Lung (tissue), 12 donors: ENCODE results near the gene NLGN3. TPM values are rescaled to one million over a fixed set of nuclear protein-coding genes. Genes with fewer than 3 reads are reported as not detected.

Source experiments
- ATAC-seq: fragments of 200-7000 bp; cut with Tn5 transposase; one replicate; pipeline ENCODE4 v1.9.1; 2020; ENCODE audit warnings: moderate number of reproducible peaks; ENCODE audit not compliant: insufficient read depth, low FRiP score
- DNase-seq, 3 donors: peaks; one replicate each; pipeline ENCODE4 v3.0.0-alpha.2; 2013 to 2017
- H3K27ac ChIP-seq, 2 donors: one replicate each; pipeline ENCODE4 v1.5.1; 2013; ENCODE audit warnings: mild to moderate bottlenecking in 2 of 2, moderate library complexity in 2 of 2, control low read depth in 1 of 2, inconsistent platforms in 1 of 2, low read depth in 1 of 2, low read length in 1 of 2
- H3K27me3 ChIP-seq, 3 donors: one replicate each; pipeline ENCODE4 v1.5.1; 2013; ENCODE audit warnings: low read length in 2 of 3; ENCODE audit not compliant: control insufficient read depth in 3 of 3, insufficient read depth in 3 of 3
- H3K36me3 ChIP-seq, 4 donors: one replicate each; pipeline ENCODE4 v1.5.1; 2013; ENCODE audit warnings: low read length in 4 of 4, mild to moderate bottlenecking in 1 of 4, moderate library complexity in 1 of 4; ENCODE audit not compliant: control insufficient read depth in 4 of 4, insufficient read depth in 4 of 4
- H3K4me1 ChIP-seq, 5 donors: one replicate each; pipeline ENCODE4 v1.5.1; 2013; ENCODE audit warnings: low read length in 5 of 5, mild to moderate bottlenecking in 2 of 5, moderate library complexity in 1 of 5; ENCODE audit not compliant: control insufficient read depth in 5 of 5, insufficient read depth in 5 of 5
- H3K4me3 ChIP-seq: one replicate; pipeline ENCODE4 v1.5.1; 2013; ENCODE audit warnings: mild to moderate bottlenecking, control low read depth, moderate library complexity
- H3K9ac ChIP-seq, 2 donors: one replicate each; pipeline ENCODE4 v1.5.1; 2013; ENCODE audit warnings: low read length in 2 of 2, control low read depth in 1 of 2; ENCODE audit not compliant: insufficient read depth in 1 of 2
- H3K9me3 ChIP-seq, 4 donors: one replicate each; pipeline ENCODE4 v1.5.1; 2013; ENCODE audit warnings: low read length in 3 of 4, mild to moderate bottlenecking in 1 of 4, moderate library complexity in 1 of 4; ENCODE audit not compliant: control insufficient read depth in 4 of 4, insufficient read depth in 3 of 4
- WGBS, 2 donors: extraction: QIAGEN DNeasy Blood & Tissue Kit; methylation state at CpG; one replicate each; pipeline ENCODE4 v1.1.7; 2013; 5-methylcytosine and 5-hydroxymethylcytosine counted together
- polyA plus RNA-seq, 2 donors: library from polyadenylated mRNA; stranded (reverse); fragments of 200-250 nt; gene quantifications; one replicate each; pipeline ENCODE4 v1.2.1, GENCODE V29; 2013
- total RNA-seq, 2 donors: library from RNA; depleted of rRNA in 1 of 2; stranded (reverse); fragments of >200 nt in 1 of 2; gene quantifications; one replicate each; pipeline ENCODE4 v1.2.1, GENCODE V29; 2014 to 2021
- TF ChIP-seq, protein P1 (sequence below): IDR thresholded peaks from 2 replicates; pipeline ENCODE4 v1.5.1; 2012; ENCODE audit warnings: mild to moderate bottlenecking; ENCODE audit errors: control extremely low read depth, extremely low read depth
- donor health status: control.
- donor health status: control.
- donor health status: Bipolar disorder and iron deficiency.
- donor health status: healthy.
- donor health status: DM: yes; HTN: yes; CAD: no.

Gene NLGN3
- total and polyA plus RNA-seq, 4 donors, result 0.20 to 1.5 (median 0.78) TPM

DNA sequence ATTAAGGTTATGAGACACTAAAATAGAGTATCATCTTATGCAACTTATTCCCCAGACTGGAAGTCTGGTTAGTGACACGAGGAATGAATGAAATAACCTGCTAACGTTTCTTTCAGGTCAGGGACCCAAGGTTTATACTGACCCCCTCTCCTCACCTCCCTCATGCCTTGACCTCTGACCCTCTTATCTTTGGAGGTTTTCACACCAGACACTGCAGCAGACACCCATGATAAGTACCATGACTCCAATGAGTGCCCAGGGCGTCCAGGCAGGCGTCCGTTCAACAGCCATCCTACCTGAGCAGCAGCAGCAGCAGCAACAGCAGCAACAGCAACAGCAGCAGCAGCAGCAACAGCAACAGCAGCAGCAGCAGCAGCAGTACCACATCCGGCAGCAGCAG is 4.2 kb upstream of the NLGN3 start:
- WGBS, 2 donors, result 74 to 81% methylated on average over 6 of the region's 6 CpGs
- no peak overlapping the region for H3K4me3 ChIP-seq
- no peak for DNase-seq
- H3K9ac ChIP-seq, result no peak overlapping the region
- peaks cover 0 to 21% (median 11%) of the 10 kb centered on the region in 4 donors for H3K36me3 ChIP-seq
- no peak overlapping the region for H3K27ac ChIP-seq
- H3K9me3 ChIP-seq, result no peaks in the 10 kb centered on the region
- TF ChIP-seq, protein P1, sequence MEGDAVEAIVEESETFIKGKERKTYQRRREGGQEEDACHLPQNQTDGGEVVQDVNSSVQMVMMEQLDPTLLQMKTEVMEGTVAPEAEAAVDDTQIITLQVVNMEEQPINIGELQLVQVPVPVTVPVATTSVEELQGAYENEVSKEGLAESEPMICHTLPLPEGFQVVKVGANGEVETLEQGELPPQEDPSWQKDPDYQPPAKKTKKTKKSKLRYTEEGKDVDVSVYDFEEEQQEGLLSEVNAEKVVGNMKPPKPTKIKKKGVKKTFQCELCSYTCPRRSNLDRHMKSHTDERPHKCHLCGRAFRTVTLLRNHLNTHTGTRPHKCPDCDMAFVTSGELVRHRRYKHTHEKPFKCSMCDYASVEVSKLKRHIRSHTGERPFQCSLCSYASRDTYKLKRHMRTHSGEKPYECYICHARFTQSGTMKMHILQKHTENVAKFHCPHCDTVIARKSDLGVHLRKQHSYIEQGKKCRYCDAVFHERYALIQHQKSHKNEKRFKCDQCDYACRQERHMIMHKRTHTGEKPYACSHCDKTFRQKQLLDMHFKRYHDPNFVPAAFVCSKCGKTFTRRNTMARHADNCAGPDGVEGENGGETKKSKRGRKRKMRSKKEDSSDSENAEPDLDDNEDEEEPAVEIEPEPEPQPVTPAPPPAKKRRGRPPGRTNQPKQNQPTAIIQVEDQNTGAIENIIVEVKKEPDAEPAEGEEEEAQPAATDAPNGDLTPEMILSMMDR, result no peak
- no peak for ATAC-seq
- no peaks in the 10 kb centered on the region for H3K27me3 ChIP-seq
- H3K4me1 ChIP-seq, result peaks cover 0 to 1% (median 0%) of the 10 kb centered on the region in 5 donors

DNA sequence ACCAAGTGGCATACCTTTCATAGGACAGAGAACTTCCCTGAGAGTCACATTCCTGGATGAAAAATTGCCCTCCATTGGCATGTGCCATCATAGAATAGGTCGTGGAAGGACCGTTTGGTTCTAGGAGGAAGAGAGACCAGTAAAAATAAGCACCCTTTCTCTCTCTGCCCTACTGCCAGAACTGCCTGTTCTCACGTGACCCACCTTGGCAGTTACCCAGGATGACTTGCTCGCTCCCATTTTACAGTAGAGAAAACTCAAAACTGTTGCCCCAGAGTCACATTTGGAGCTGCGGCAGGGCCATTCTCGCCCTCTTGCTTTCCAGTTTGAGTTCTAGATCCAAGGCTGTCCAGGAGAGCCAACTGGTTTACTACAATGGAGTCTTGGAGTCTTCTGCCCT is 1.1 kb upstream of the NLGN3 start:
- peaks cover 0 to 8% (median 5%) of the 10 kb centered on the region in 5 donors for H3K4me1 ChIP-seq
- WGBS, 2 donors, result 56% methylated on average over 6 of the region's 6 CpGs
- H3K27ac ChIP-seq, result no peak overlapping the region
- H3K9ac ChIP-seq, result no peak overlapping the region
- peak in 2 of 3 donors; percentile 31 to 58 for DNase-seq
- peaks cover 0 to 6% (median 4%) of the 10 kb centered on the region in 4 donors for H3K36me3 ChIP-seq
- TF ChIP-seq, protein P1, result no peak
- no peak for ATAC-seq
- H3K9me3 ChIP-seq, result no peaks in the 10 kb centered on the region
- H3K4me3 ChIP-seq, result no peak overlapping the region
- H3K27me3 ChIP-seq, result no peaks in the 10 kb centered on the region

DNA sequence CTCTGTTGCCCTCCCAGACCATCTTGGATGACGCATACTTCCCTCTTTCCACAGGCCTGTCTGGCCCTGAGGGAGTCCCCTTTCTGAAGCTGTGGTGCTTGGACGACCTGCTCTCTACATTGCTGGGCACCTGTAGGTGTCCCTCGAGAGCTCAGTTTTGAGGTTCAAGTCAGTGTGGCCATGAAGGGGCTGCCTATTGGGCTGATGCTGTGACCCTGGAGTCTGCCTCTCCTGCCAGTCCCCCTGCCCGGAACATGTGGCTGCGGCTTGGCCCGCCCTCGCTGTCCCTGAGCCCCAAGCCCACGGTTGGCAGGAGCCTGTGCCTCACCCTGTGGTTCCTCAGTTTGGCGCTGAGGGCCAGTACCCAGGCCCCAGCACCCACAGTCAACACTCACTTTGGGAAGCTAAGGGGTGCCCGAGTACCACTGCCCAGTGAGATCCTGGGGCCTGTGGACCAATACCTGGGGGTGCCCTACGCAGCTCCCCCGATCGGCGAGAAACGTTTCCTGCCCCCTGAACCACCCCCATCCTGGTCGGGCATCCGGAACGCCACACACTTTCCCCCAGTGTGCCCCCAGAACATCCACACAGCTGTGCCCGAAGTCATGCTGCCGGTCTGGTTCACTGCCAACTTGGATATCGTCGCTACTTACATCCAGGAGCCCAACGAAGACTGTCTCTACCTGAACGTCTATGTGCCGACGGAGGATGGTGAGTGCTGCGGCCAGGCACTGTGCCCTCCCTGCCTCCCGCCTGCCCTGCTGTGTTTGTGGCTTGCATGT is 3.0 kb downstream of the NLGN3 start:
- no peak overlapping the region for H3K4me3 ChIP-seq
- DNase-seq, result no peak
- no peaks in the 10 kb centered on the region for H3K36me3 ChIP-seq
- H3K4me1 ChIP-seq, result peaks cover 0 to 8% (median 5%) of the 10 kb centered on the region in 5 donors
- no peaks in the 10 kb centered on the region for H3K27me3 ChIP-seq
- no peaks in the 10 kb centered on the region for H3K9me3 ChIP-seq
- ATAC-seq, result no peak
- no peak overlapping the region for H3K9ac ChIP-seq
- TF ChIP-seq, protein P1, result no peak
- WGBS, 2 donors, result 82 to 89% methylated on average over 19 to 28 of the region's 28 CpGs
- no peak overlapping the region for H3K27ac ChIP-seq
